ENCODE data around the gene ENOX2.
"Not testable (repeated sequence)": the region's sequence is repeated elsewhere in the genome, so short reads cannot be mapped to it uniquely, and the experiment has no call there.

- not testable (repeated sequence) for TF ChIP-seq POLR2AphosphoS5 (IDR thresholded peaks at IDR 0.05; ENCODE audit: low read depth, low read length); TCF7L2 (IDR thresholded peaks at IDR 0.05; ENCODE audit: borderline replicate concordance, extremely low read depth, insufficient read depth, insufficient read length)
These were observed 89.1 kb downstream of the ENOX2 start for GRCh38 chrX:130813932-130814331.

Data from HCT116 (cell line).